Omental fat pad (tissue), 4 donors: Measurements from ENCODE around the gene UPK1A. TPM values are rescaled to one million over a fixed set of nuclear protein-coding genes. Genes with fewer than 3 reads are reported as not detected.
"Not testable (repeated sequence)": the region's sequence is repeated elsewhere in the genome, so short reads cannot be mapped to it uniquely, and the experiment has no call there.

Experiments used
- ATAC-seq: fragments of 150-250 bp; one replicate; pipeline ENCODE4 v1.9.1; 2016; ENCODE audit warnings: mild to moderate bottlenecking, moderate library complexity; ENCODE audit not compliant: low FRiP score
- DNase-seq: peaks from one replicate; pipeline ENCODE4 v3.0.0-alpha.2; 2019; ENCODE audit warnings: low spot score
- total RNA-seq, 4 donors: library from RNA; depleted of rRNA; stranded (reverse); fragments of >200 nt; gene quantifications; one replicate each; pipeline ENCODE4 v1.1.0, GENCODE V29; 2016
- TF ChIP-seq, protein P1 (sequence below), 3 donors: fragments of 450-650 bp; IDR thresholded peaks; one replicate each; pipeline ENCODE4 v1.5.1; 2016 to 2017; ENCODE audit warnings: antibody characterized with exemption in 3 of 3, mild to moderate bottlenecking in 3 of 3, moderate library complexity in 2 of 3

UPK1A gene
- total RNA-seq, 4 donors from 2014 or later = 0.44 TPM; not detected in 3

DNA sequence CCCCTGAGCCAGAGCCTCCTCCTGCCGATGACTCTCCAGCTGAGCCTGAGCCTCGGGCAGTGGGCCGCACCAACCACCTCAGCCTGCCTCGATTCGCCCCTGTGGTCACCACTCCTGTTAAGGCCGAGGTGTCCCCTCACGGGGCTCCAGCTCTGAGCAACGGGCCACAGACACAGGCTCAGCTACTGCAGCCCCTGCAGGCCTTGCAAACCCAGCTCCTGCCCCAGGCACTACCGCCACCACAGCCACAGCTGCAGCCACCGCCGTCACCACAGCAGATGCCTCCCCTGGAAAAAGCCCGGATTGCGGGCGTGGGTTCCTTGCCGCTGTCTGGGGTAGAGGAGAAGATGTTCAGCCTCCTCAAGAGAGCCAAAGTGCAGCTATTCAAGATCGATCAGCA, 55.1 kb downstream of the UPK1A start:
- TF ChIP-seq, protein P1, sequence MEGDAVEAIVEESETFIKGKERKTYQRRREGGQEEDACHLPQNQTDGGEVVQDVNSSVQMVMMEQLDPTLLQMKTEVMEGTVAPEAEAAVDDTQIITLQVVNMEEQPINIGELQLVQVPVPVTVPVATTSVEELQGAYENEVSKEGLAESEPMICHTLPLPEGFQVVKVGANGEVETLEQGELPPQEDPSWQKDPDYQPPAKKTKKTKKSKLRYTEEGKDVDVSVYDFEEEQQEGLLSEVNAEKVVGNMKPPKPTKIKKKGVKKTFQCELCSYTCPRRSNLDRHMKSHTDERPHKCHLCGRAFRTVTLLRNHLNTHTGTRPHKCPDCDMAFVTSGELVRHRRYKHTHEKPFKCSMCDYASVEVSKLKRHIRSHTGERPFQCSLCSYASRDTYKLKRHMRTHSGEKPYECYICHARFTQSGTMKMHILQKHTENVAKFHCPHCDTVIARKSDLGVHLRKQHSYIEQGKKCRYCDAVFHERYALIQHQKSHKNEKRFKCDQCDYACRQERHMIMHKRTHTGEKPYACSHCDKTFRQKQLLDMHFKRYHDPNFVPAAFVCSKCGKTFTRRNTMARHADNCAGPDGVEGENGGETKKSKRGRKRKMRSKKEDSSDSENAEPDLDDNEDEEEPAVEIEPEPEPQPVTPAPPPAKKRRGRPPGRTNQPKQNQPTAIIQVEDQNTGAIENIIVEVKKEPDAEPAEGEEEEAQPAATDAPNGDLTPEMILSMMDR (IDR thresholded peaks at IDR 0.05) = no peak
- DNase-seq = no peak
- no peak for ATAC-seq

DNA sequence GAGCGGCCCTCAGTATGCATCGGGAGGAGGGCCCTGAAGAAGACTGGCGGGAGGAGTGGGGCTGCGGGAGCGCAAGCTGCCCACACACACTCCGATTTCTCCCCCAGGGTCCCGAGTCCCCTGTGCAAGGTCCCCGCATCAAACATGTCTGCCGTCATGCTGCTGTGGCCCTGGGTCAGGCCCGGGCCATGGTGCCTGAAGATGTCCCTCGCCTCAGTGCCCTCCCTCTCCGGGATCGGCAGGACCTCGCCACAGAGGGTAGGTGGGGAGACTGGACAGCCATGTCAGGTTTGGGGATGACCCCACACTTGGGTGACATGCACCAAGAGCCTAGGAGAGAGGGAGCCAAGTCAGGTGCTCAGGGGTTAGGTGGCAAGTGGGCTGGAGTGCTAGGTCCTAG, 56.1 kb downstream of the UPK1A start:
- TF ChIP-seq, protein P1 (IDR thresholded peaks at IDR 0.05) = no peak
- ATAC-seq (no peak), DNase-seq (no peak)

DNA sequence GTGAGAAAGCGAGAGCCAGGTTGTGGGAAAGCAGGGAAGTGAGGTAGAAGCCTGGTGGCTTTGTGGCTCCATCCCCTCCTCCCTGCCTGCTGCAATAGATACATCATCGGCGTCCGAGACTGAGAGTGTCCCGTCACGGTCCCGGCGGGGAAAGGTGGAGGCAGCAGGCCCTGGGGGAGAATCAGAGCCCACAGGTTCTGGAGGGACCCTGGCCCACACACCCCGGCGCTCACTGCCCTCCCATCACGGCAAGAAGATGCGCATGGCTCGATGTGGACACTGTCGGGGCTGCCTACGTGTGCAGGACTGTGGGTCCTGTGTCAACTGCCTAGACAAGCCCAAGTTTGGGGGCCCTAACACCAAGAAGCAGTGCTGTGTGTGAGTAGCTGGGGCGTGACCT, 56.6 kb downstream of the UPK1A start:
- TF ChIP-seq, protein P1 (IDR thresholded peaks at IDR 0.05) = no peak
- ATAC-seq = no peak
- DNase-seq = no peak

DNA sequence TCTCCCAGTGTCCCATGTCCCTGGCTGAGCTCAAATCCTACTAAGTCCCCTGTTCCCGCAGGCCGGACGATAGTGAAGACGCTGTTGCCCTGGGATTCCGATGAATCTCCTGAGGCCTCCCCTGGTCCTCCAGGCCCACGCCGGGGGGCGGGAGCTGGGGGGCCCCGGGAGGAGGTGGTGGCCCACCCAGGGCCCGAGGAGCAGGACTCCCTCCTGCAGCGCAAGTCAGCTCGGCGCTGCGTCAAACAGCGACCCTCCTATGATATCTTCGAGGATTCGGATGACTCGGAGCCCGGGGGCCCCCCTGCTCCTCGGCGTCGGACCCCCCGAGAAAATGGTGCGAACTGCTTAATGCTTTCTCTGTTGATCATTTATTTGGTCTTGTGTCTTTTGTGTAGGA, 57.4 kb downstream of the UPK1A start:
- TF ChIP-seq, protein P1 (IDR thresholded peaks at IDR 0.05) = no peak
- DNase-seq (no peak), ATAC-seq (no peak)

DNA sequence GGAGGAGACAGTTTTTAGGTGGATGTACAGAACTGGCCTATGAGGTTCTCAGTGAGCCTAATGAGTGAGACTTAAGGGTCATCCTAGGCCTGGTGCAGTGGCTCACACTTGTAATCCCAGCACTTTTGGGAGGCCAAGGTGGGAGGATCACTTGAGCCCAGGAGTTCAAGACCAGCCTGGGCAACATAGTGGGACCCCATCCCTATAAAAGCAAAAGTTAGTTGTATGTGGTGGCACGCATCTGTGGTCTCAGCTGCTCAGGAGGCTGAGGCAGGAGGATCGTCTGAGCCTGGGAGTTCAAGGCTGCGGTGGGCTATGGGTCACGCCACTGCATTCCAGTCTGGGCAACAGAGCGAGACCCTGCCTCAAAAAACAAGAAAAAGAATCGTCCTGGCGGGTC, 57.8 kb downstream of the UPK1A start:
- ATAC-seq, DNase-seq: not testable (repeated sequence)

DNA sequence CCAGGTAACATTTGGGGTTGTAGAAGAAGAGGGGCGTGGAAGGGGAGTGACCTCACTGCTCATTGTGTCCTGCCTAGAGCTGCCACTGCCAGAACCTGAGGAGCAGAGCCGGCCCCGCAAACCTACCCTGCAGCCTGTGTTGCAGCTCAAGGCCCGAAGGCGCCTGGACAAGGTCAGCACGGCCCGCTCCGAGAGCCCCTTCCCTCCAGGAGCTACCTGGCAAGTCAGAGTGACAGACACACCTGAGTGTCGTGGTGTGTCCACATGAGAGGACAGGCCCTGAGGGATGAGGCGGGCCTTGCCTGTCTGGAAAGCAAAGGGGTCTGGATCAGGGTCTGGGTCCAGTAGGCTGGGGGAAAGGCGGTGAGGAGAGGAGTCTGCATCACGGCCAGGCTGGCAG, 58.2 kb downstream of the UPK1A start:
- ATAC-seq (no peak), DNase-seq (no peak)
- TF ChIP-seq, protein P1 (IDR thresholded peaks at IDR 0.05) = no peak

DNA sequence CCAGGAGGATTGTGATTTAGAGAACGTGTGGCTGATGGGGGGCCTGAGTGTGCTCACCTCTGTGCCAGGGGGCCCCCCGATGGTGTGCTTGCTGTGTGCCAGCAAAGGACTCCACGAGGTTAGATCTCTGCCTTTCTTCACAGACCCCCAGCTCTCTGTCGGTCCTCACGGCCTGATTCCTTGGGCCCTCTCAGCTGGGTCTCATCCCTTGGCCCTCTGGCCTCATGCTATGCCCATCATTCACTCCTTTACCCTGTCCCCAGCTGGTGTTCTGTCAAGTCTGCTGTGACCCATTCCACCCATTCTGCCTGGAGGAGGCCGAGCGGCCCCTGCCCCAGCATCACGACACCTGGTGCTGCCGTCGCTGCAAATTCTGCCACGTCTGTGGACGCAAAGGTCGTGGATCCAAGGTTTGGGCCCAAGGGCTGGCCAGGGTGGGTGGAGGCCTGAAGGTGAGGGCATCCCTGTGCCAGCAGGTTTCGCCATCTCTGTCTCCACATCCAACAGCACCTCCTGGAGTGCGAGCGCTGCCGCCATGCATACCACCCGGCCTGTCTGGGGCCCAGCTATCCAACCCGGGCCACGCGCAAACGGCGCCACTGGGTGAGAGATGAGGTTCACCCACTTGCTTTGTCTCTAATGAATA, 59.0 kb downstream of the UPK1A start:
- no peak for DNase-seq
- ATAC-seq = no peak
- TF ChIP-seq, protein P1 (IDR thresholded peaks at IDR 0.05) = no peak
